GM06990 (cell line): Measurements from ENCODE around the gene KCNK4.

Experiments used
- DNase-seq: peaks from one replicate; pipeline ENCODE4 v3.0.0-alpha.2; 2011; ENCODE audit not compliant: insufficient read length; ENCODE audit errors: extremely low read depth
- H3K27me3 ChIP-seq: replicated peaks from 2 replicates; pipeline ENCODE4 v1.6.0; 2011; ENCODE audit warnings: low read length; ENCODE audit not compliant: control insufficient read depth, insufficient read depth
- H3K36me3 ChIP-seq: 2 replicates; pipeline ENCODE4 v1.5.1; 2011; ENCODE audit warnings: low read length; ENCODE audit not compliant: control insufficient read depth, insufficient read depth
- H3K4me3 ChIP-seq: replicated peaks from 2 replicates; pipeline ENCODE4 v1.5.1; 2011; ENCODE audit warnings: low read depth, mild to moderate bottlenecking, control low read depth, low read length
- TF ChIP-seq, protein P1 (sequence below): IDR thresholded peaks from 2 replicates; pipeline ENCODE4 v1.5.1; 2011; ENCODE audit warnings: low read length, control low read depth, mild to moderate bottlenecking, inconsistent platforms; ENCODE audit not compliant: insufficient read depth, poor library complexity, severe bottlenecking

The KCNK4 gene

GRCh38 chr11:64264371-64264852, 26.7 kb upstream of the KCNK4 start:
- no peak overlapping the region for H3K4me3 ChIP-seq
- H3K27me3 ChIP-seq: no peaks in the 10 kb centered on the region
- peaks cover 8% of the 10 kb centered on the region for H3K36me3 ChIP-seq
- TF ChIP-seq, protein P1, sequence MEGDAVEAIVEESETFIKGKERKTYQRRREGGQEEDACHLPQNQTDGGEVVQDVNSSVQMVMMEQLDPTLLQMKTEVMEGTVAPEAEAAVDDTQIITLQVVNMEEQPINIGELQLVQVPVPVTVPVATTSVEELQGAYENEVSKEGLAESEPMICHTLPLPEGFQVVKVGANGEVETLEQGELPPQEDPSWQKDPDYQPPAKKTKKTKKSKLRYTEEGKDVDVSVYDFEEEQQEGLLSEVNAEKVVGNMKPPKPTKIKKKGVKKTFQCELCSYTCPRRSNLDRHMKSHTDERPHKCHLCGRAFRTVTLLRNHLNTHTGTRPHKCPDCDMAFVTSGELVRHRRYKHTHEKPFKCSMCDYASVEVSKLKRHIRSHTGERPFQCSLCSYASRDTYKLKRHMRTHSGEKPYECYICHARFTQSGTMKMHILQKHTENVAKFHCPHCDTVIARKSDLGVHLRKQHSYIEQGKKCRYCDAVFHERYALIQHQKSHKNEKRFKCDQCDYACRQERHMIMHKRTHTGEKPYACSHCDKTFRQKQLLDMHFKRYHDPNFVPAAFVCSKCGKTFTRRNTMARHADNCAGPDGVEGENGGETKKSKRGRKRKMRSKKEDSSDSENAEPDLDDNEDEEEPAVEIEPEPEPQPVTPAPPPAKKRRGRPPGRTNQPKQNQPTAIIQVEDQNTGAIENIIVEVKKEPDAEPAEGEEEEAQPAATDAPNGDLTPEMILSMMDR: no peak
- no peak for DNase-seq

DNA sequence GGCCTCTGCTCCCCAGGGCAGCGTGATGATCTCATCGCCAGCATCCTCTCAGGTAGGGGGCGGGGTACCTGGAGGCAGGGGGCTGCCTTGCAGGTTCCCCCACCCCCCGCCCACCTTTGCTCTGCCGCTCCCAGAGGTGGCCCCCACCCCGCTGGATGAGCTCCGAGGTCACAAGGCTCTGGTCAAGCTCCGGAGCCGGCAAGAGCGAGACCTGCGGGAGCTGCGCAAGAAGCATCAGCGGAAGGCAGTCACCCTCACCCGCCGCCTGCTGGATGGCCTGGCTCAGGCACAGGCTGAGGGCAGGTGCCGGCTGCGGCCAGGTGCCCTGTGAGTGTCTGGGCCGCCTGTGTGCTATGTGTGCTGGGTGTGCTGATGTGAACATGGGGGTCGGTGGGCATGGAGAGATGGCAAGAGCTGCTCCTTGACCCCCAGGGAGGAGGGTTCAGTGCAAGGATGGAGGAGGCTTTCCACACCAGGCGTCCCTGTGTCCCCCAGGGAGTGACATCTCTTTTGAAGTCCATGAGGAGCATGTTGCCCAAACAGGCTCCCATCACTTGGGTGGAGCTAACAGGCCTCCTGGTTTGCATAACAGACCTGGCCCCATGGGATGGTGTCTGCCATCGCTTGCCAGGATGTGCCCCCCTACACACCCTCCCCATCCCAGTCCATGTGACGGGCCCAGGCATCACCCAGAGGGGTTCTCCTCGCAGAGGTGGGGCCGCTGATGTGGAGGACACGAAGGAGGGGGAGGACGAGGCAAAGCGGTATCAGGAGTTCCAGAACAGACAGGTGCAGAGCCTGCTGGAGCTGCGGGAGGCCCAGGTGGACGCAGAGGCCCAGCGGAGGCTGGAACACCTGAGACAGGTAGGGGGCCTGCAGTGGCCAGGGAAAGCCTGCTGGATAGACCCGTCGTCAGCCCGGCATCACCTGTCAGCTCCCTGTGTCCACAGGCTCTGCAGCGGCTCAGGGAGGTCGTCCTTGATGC, 25.6 kb upstream of the KCNK4 start:
- H3K27me3 ChIP-seq: no peaks in the 10 kb centered on the region
- H3K36me3 ChIP-seq: peaks cover 8% of the 10 kb centered on the region
- H3K4me3 ChIP-seq: no peak overlapping the region
- DNase-seq: no peak
- TF ChIP-seq, protein P1: no peak

- H3K4me3 ChIP-seq: no peak overlapping the region
- no peak for DNase-seq
- H3K36me3 ChIP-seq: peaks cover 7% of the 10 kb centered on the region
- H3K27me3 ChIP-seq: no peaks in the 10 kb centered on the region
- TF ChIP-seq, protein P1: no peak
Observed at GRCh38 chr11:64266339-64266738, 24.8 kb upstream of the KCNK4 start.

GRCh38 chr11:64267207-64267945, 23.7 kb upstream of the KCNK4 start:
- H3K4me3 ChIP-seq: no peak overlapping the region
- no peak for DNase-seq
- no peaks in the 10 kb centered on the region for H3K27me3 ChIP-seq
- peaks cover 5% of the 10 kb centered on the region for H3K36me3 ChIP-seq
- TF ChIP-seq, protein P1: no peak

DNA sequence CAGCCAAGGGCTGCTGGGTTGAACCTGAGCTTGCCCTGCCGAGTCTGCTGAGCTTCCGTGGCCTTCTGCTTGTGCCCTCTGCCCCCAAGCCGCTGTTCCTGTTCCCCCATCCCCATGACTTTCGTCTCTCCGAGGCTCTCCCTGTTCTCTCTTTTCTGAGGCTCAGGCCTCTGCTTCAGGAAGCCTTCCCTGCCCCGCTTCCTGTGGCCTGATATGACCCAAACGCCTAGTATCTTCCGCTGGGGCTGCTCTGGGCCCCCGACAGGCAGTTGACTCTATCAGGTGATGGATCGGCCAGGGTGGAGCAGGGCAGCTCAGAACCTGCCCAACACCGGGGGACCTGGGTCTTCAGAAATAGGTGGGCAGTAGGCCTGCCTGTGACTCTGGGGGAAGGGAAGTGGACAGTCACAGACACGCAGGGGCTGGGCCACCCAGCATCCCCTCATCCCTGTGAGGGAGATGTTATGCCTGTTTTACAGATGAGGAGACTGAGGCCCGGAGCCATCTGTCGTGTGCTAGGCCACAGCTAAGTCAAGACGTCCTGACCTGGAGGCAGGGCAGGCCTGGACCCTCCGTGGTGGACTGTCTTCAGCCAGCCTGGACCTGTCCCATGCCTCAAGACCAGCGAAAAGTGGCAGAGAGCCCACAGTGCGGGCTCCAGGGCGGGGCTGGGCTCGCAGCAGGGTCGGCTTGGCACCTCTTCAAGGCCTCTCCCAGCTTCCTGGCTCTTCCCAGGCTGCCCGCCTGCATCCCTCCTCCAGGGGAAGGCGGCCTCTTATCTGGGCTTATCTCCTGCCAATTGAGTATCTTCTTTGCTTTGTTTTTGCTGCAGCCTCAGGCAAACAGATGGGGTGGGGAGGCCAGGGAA, 22.8 kb upstream of the KCNK4 start:
- DNase-seq: no peak

More for the DNA sequence above, 22.8 kb upstream of the KCNK4 start:
- Histone ChIP-seq H3K4me3 (peak overlapping the region; percentile 65), H3K27me3 (no peaks in the 10 kb centered on the region), H3K36me3 (peaks cover 3% of the 10 kb centered on the region)
- TF ChIP-seq, protein P1: no peak
